Ectodermal cell (in vitro differentiated cells): ENCODE data around the gene OR51A7. TPM values are rescaled to one million over a fixed set of nuclear protein-coding genes. Genes with fewer than 3 reads are reported as not detected.
"Not testable (repeated sequence)": the region's sequence is repeated elsewhere in the genome, so short reads cannot be mapped to it uniquely, and the experiment has no call there.

Source experiments
- H3K27ac ChIP-seq: 2 replicates; pipeline ENCODE4 v1.7.0; 2013; ENCODE audit warnings: mild to moderate bottlenecking, low read depth, low read length; ENCODE audit not compliant: insufficient read depth, poor library complexity, severe bottlenecking
- H3K27me3 ChIP-seq: 2 replicates; pipeline ENCODE4 v1.7.0; 2013; ENCODE audit warnings: mild to moderate bottlenecking, low read length; ENCODE audit not compliant: insufficient read depth, control insufficient read depth, poor library complexity, severe bottlenecking
- H3K36me3 ChIP-seq: one replicate; pipeline ENCODE4 v1.7.0; 2013; ENCODE audit warnings: low read length; ENCODE audit not compliant: control insufficient read depth, insufficient read depth
- H3K4me1 ChIP-seq: one replicate; pipeline ENCODE4 v1.7.0; 2013; ENCODE audit warnings: low read length; ENCODE audit not compliant: control insufficient read depth, insufficient read depth
- H3K4me3 ChIP-seq: 2 replicates; pipeline ENCODE4 v1.7.0; 2013; ENCODE audit warnings: low read depth, low read length, control low read depth; ENCODE audit not compliant: insufficient read depth
- H3K9me3 ChIP-seq: 2 replicates; pipeline ENCODE4 v1.7.0; 2013; ENCODE audit warnings: mild to moderate bottlenecking, low read length, moderate library complexity; ENCODE audit not compliant: control insufficient read depth
- WGBS, 2 experiments: methylation state at CpG; one replicate each; pipeline ENCODE4 v1.1.7; 2013; ENCODE audit warnings: missing lambda C conversion rate in 2 of 2; 5-methylcytosine and 5-hydroxymethylcytosine counted together
- polyA plus RNA-seq, 4 experiments: library from polyadenylated mRNA; stranded (reverse); fragments of 50-300 nt; gene quantifications; one replicate each; pipeline ENCODE4 v1.2.3, GENCODE V29; 2013

The OR51A7 gene, protein sequence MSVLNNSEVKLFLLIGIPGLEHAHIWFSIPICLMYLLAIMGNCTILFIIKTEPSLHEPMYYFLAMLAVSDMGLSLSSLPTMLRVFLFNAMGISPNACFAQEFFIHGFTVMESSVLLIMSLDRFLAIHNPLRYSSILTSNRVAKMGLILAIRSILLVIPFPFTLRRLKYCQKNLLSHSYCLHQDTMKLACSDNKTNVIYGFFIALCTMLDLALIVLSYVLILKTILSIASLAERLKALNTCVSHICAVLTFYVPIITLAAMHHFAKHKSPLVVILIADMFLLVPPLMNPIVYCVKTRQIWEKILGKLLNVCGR
- polyA plus RNA-seq (2013, experiment 1 of 4) = not detected
- polyA plus RNA-seq (2013, experiment 2 of 4) = not detected
- polyA plus RNA-seq (2013, experiment 3 of 4) = not detected
- not detected for polyA plus RNA-seq (2013, experiment 4 of 4)

- Histone ChIP-seq H3K4me3 (no peak within 1 kb of the TSS), H3K27ac (no peak within 1 kb of the TSS), H3K27me3 (no peaks in the 10 kb centered on the region), H3K4me1 (no peaks in the 10 kb centered on the region), H3K36me3 (no peaks in the 10 kb centered on the region), H3K9me3 (no peaks in the 10 kb centered on the region)
Measured at GRCh38 chr11:4903484-4903883, at the start of gene OR51A7. Gene OR51A7, plus strand, starts transcription at chr11:4903783. Its CDS starts 3,587 bp downstream, at chr11:4907370.

- H3K4me1 ChIP-seq, H3K4me3 ChIP-seq, H3K36me3 ChIP-seq, H3K27ac ChIP-seq, H3K27me3 ChIP-seq, H3K9me3 ChIP-seq: not testable (repeated sequence)
- WGBS, 2 experiments = 94 to 95% methylated on average over 7 of the region's 7 CpGs
Measured at GRCh38 chr11:4854286-4854685, 49.3 kb upstream of the OR51A7 start.

DNA sequence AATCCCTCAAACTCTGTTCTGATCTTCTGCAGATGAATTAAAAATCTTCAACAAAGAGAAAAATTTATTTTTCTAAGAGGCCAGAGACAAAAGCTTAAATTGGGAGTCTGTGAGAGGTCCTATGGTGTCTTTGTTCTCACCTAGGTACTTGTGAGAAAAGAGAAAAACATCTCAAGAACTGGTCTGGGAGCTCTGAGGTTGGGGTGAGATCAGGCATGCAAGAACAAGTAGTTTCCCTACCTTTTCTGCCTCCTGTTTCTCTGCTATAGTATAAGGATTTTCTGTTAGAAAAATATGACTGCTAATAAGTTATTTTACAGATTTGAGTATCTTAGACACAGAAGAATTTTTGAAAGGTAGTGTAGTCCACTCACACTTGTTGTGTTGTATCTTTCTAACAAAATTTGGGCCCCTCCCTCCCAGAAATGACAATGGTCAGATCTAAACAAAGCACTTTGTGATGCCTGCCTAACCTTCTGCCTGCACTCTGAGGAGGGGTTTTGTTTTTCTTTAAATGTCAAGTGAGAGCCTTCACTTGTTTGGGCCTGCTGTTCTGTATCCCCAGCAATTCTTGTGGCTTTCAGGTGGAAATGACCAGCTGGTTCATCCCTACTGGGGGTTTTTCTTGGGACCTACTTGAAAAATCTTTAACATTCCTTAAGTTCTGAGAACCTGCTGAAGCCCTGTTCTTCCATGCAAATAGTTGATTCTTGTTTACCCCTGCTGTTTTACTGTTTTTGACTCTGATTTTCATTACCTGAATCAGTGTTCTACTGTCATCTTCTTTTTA, 40.9 kb upstream of the OR51A7 start:
- no peaks in the 10 kb centered on the region for H3K27me3 ChIP-seq
- no peaks in the 10 kb centered on the region for H3K4me1 ChIP-seq
- no peak overlapping the region for H3K27ac ChIP-seq
- H3K36me3 ChIP-seq = no peaks in the 10 kb centered on the region
- H3K9me3 ChIP-seq = peaks cover 2% of the 10 kb centered on the region
- no peak overlapping the region for H3K4me3 ChIP-seq

GRCh38 chr11:4863876-4864275, 39.7 kb upstream of the OR51A7 start:
- WGBS, 2 experiments = 87 to 88% methylated on average over 3 to 4 of the region's 4 CpGs

DNA sequence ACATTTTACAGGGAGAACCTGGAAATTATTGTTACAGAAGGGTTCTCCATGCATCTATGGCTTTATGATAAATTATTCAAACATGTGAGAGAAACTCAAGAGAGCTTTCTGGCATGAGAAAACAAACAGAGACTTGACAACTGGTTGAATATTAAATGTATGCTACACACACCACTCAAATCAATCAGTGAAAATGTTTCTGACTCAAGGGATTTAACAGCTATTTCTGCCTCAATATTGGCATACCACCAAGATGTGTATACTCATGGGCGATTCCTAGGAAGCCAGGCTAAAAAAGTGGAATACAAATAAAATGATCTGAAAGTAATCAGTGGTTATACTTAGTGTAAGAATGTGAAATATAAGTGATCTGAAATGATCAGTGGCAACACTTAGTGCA, 37.7 kb upstream of the OR51A7 start:
- Histone ChIP-seq H3K9me3 (peaks cover 2% of the 10 kb centered on the region), H3K4me3 (no peak overlapping the region), H3K4me1 (no peaks in the 10 kb centered on the region), H3K36me3 (no peaks in the 10 kb centered on the region), H3K27ac (no peak overlapping the region), H3K27me3 (no peaks in the 10 kb centered on the region)
- WGBS, 2 experiments = 88 to 93% methylated on average over 1 of the region's 1 CpG

More at GRCh38 chr11:4863876-4864275, 39.7 kb upstream of the OR51A7 start:
- no peaks in the 10 kb centered on the region for H3K4me1 ChIP-seq
- H3K36me3 ChIP-seq = no peaks in the 10 kb centered on the region
- H3K9me3 ChIP-seq = peaks cover 2% of the 10 kb centered on the region
- H3K4me3 ChIP-seq = no peak overlapping the region
- no peaks in the 10 kb centered on the region for H3K27me3 ChIP-seq
- H3K27ac ChIP-seq = no peak overlapping the region

DNA sequence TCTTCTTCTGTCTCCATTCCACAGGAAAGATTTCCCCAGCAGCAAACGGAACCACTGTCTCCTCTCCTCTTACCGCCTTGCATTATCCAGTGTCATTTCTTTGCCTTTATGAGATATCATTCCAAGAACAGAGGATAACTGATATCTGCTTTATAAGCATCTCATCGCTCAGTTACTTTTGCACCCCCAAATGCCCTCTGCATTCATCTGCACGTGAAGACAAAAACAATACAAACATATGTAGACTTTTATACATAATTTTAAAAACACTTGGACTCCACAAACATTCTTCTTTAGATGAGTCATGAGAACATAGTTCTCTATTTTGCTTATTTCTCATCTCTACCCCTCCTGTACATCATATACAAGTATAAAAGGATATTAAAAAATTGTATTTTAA, 22.4 kb upstream of the OR51A7 start:
- no peaks in the 10 kb centered on the region for H3K36me3 ChIP-seq
- H3K4me1 ChIP-seq = no peaks in the 10 kb centered on the region
- WGBS, 2 experiments = 91 to 96% methylated on average over 4 of the region's 4 CpGs
- H3K27me3 ChIP-seq = no peaks in the 10 kb centered on the region
- H3K27ac ChIP-seq = no peak overlapping the region
- no peak overlapping the region for H3K4me3 ChIP-seq
- H3K9me3 ChIP-seq = no peaks in the 10 kb centered on the region

- H3K4me1 ChIP-seq = no peaks in the 10 kb centered on the region
- H3K36me3 ChIP-seq = no peaks in the 10 kb centered on the region
- no peak within 1 kb of the TSS for H3K27ac ChIP-seq
- H3K9me3 ChIP-seq = no peaks in the 10 kb centered on the region
- H3K27me3 ChIP-seq = no peaks in the 10 kb centered on the region
- H3K4me3 ChIP-seq = no peak within 1 kb of the TSS
- WGBS, 2 experiments = 89 to 90% methylated on average over 8 of the region's 8 CpGs
Measured at GRCh38 chr11:4881860-4882500, 21.6 kb upstream of the OR51A7 start, which contains the start of gene OR51T1. Gene OR51T1, plus strand, starts transcription at chr11:4881900. Its CDS starts 0 bp downstream, at chr11:4881900.

DNA sequence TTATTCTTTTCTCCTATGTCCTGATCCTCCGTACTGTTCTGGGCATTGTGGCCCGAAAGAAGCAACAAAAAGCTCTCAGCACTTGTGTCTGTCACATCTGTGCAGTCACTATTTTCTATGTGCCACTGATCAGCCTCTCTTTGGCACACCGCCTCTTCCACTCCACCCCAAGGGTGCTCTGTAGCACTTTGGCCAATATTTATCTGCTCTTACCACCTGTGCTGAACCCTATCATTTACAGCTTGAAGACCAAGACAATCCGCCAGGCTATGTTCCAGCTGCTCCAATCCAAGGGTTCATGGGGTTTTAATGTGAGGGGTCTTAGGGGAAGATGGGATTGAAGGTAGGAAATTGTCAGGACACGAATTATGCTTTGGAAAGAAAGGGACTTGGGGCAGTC, 21.0 kb upstream of the OR51A7 start:
- WGBS, 2 experiments = 94 to 96% methylated on average over 5 of the region's 5 CpGs
- Histone ChIP-seq H3K9me3 (no peaks in the 10 kb centered on the region), H3K27me3 (no peaks in the 10 kb centered on the region), H3K36me3 (no peaks in the 10 kb centered on the region), H3K4me3 (no peak overlapping the region), H3K27ac (no peak overlapping the region), H3K4me1 (no peaks in the 10 kb centered on the region)

- Histone ChIP-seq H3K36me3 (no peaks in the 10 kb centered on the region), H3K4me1 (no peaks in the 10 kb centered on the region), H3K4me3 (no peak overlapping the region), H3K9me3 (no peaks in the 10 kb centered on the region), H3K27me3 (no peaks in the 10 kb centered on the region), H3K27ac (no peak overlapping the region)
- WGBS, 2 experiments = 96 to 97% methylated on average over 3 of the region's 3 CpGs
Measured at GRCh38 chr11:4884361-4884760, 19.2 kb upstream of the OR51A7 start.

GRCh38 chr11:4886186-4886585, 17.4 kb upstream of the OR51A7 start:
- Histone ChIP-seq H3K36me3 (no peaks in the 10 kb centered on the region), H3K9me3 (no peaks in the 10 kb centered on the region)
- WGBS, 2 experiments = 91 to 96% methylated on average over 3 of the region's 3 CpGs

More at GRCh38 chr11:4886186-4886585, 17.4 kb upstream of the OR51A7 start:
- Histone ChIP-seq H3K27ac (no peak overlapping the region), H3K4me3 (no peak overlapping the region), H3K4me1 (no peaks in the 10 kb centered on the region), H3K27me3 (no peaks in the 10 kb centered on the region)
